ENCODE data around the gene SIRT2. TPM values are rescaled to one million over a fixed set of nuclear protein-coding genes. Genes with fewer than 3 reads are reported as not detected.
"Not testable (repeated sequence)": the region's sequence is repeated elsewhere in the genome, so short reads cannot be mapped to it uniquely, and the experiment has no call there.

SIRT2 gene
- polyA plus RNA-seq, 1 donor from 2014 or later: 102 TPM

- Histone ChIP-seq H3K27ac (ENCODE audit: low read length) (no peak overlapping the region), H3K79me2 (replicated peaks; ENCODE audit: insufficient read depth, low read length) (no peaks in the 10 kb centered on the region), H4K20me1 (ENCODE audit: insufficient read depth) (no peaks in the 10 kb centered on the region), H3K9me3 (ENCODE audit: low read length) (no peaks in the 10 kb centered on the region), H2AFZ (ENCODE audit: low read depth, low read length) (no peak overlapping the region), H3K4me3 (ENCODE audit: low read length) (no peak overlapping the region), H3K36me3 (ENCODE audit: insufficient read depth, low read length) (no peaks in the 10 kb centered on the region), H3K4me2 (ENCODE audit: low read length) (no peak overlapping the region), H3F3A (ENCODE audit: insufficient read depth, low read length, poor library complexity, severe bottlenecking) (no peaks in the 10 kb centered on the region), H3K9me2 (ENCODE audit: insufficient read depth, low read length) (no peaks in the 10 kb centered on the region), H3K27me3 (ENCODE audit: insufficient read depth, low read depth, low read length) (no peaks in the 10 kb centered on the region), H3K9ac (ENCODE audit: low read length) (no peak overlapping the region)
- TF ChIP-seq TAF1 (IDR thresholded peaks at IDR 0.05; ENCODE audit: low read depth) (no peak), EP300 (conservative IDR thresholded peaks at IDR 0.05; ENCODE audit: poor library complexity, severe bottlenecking) (no peak), POLR2AphosphoS5 (IDR thresholded peaks at IDR 0.05) (no peak), SMC3 (conservative IDR thresholded peaks at IDR 0.05; ENCODE audit: poor library complexity) (no peak), EZH2 (IDR thresholded peaks at IDR 0.05; ENCODE audit: borderline replicate concordance, insufficient read depth, low read length, poor library complexity, severe bottlenecking) (no peak), RAD21 (conservative IDR thresholded peaks at IDR 0.05) (no peak)
- TF ChIP-seq, protein P1, sequence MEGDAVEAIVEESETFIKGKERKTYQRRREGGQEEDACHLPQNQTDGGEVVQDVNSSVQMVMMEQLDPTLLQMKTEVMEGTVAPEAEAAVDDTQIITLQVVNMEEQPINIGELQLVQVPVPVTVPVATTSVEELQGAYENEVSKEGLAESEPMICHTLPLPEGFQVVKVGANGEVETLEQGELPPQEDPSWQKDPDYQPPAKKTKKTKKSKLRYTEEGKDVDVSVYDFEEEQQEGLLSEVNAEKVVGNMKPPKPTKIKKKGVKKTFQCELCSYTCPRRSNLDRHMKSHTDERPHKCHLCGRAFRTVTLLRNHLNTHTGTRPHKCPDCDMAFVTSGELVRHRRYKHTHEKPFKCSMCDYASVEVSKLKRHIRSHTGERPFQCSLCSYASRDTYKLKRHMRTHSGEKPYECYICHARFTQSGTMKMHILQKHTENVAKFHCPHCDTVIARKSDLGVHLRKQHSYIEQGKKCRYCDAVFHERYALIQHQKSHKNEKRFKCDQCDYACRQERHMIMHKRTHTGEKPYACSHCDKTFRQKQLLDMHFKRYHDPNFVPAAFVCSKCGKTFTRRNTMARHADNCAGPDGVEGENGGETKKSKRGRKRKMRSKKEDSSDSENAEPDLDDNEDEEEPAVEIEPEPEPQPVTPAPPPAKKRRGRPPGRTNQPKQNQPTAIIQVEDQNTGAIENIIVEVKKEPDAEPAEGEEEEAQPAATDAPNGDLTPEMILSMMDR (IDR thresholded peaks at IDR 0.05; ENCODE audit: poor library complexity, severe bottlenecking): no peak
Measured at GRCh38 chr19:38856813-38857212, 42.6 kb downstream of the SIRT2 start.

DNA sequence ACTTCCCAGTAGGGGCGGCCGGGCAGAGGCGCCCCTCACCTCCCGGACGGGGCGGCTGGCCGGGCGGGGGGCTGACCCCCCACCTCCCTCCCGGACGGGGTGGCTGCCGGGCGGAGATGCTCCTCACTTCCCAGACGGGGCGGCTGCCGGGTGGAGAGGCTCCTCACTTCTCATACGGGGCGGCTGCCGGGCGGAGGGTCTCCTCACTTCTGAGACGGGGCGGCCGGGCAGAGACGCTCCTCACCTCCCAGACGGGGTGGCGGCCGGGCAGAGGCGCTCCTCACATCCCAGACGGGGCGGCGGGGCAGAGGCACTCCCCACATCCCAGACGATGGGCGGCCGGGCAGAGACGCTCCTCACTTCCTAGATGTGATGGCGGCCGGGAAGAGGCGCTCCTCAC, 43.7 kb downstream of the SIRT2 start:
- H3K36me3 ChIP-seq (ENCODE audit: insufficient read depth, low read length); H3K27ac ChIP-seq (ENCODE audit: low read length); H3K27me3 ChIP-seq (ENCODE audit: insufficient read depth, low read depth, low read length); H3K79me2 ChIP-seq (replicated peaks; ENCODE audit: insufficient read depth, low read length); H3K4me3 ChIP-seq (ENCODE audit: low read length); H2AFZ ChIP-seq (ENCODE audit: low read depth, low read length); H3K9me3 ChIP-seq (ENCODE audit: low read length); H4K20me1 ChIP-seq (ENCODE audit: insufficient read depth); H3K4me2 ChIP-seq (ENCODE audit: low read length); H3K9me2 ChIP-seq (ENCODE audit: insufficient read depth, low read length); H3K9ac ChIP-seq (ENCODE audit: low read length); H3F3A ChIP-seq (ENCODE audit: insufficient read depth, low read length, poor library complexity, severe bottlenecking): not testable (repeated sequence)

DNA sequence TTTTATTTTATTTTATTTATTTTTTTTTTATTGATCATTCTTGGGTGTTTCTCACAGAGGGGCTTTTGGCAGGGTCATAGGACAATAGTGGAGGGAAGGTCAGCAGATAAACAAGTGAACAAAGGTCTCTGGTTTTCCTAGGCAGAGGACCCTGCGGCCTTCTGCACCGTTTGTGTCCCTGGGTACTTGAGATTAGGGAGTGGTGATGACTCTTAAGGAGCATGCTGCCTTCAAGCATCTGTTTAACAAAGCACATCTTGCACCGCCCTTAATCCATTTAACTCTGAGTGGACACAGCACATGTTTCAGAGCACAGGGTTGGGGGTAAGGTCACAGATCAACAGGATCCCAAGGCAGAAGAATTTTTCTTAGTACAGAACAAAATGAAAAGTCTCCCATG, 44.5 kb downstream of the SIRT2 start:
- H3K27ac ChIP-seq (ENCODE audit: low read length); H3K79me2 ChIP-seq (replicated peaks; ENCODE audit: insufficient read depth, low read length); H3K9me3 ChIP-seq (ENCODE audit: low read length); H3K9ac ChIP-seq (ENCODE audit: low read length); H4K20me1 ChIP-seq (ENCODE audit: insufficient read depth); H3K4me2 ChIP-seq (ENCODE audit: low read length); H3F3A ChIP-seq (ENCODE audit: insufficient read depth, low read length, poor library complexity, severe bottlenecking); H3K27me3 ChIP-seq (ENCODE audit: insufficient read depth, low read depth, low read length); H3K36me3 ChIP-seq (ENCODE audit: insufficient read depth, low read length); H2AFZ ChIP-seq (ENCODE audit: low read depth, low read length); H3K4me3 ChIP-seq (ENCODE audit: low read length); H3K9me2 ChIP-seq (ENCODE audit: insufficient read depth, low read length): not testable (repeated sequence)

DNA sequence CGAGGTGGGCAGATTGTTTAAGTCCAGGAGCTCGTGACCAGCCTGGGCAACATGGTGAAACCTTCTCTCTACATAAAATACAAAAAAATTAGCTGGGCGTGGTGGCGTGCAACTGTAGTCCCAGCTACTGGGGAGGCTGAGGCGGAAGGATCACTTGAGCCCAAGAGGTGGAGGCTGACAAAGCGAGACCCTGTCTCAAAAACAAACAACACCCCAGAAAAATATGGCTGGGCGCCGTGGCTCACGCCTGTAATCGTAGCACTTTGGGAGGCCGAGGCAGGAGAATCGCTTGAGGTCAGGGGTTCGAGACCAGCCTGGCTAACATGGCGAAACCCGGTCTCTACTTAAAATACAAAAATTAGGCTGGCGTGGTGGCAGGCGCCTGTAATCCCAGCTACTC, 46.2 kb downstream of the SIRT2 start:
- Histone ChIP-seq H3K9ac (ENCODE audit: low read length) (no peak overlapping the region), H2AFZ (ENCODE audit: low read depth, low read length) (no peak overlapping the region), H3K9me2 (ENCODE audit: insufficient read depth, low read length) (no peaks in the 10 kb centered on the region), H3K4me3 (ENCODE audit: low read length) (no peak overlapping the region), H3K4me2 (ENCODE audit: low read length) (no peak overlapping the region), H3K9me3 (ENCODE audit: low read length) (no peaks in the 10 kb centered on the region), H3F3A (ENCODE audit: insufficient read depth, low read length, poor library complexity, severe bottlenecking) (peaks cover 10% of the 10 kb centered on the region), H4K20me1 (ENCODE audit: insufficient read depth) (peaks cover 10% of the 10 kb centered on the region), H3K36me3 (ENCODE audit: insufficient read depth, low read length) (no peaks in the 10 kb centered on the region), H3K79me2 (replicated peaks; ENCODE audit: insufficient read depth, low read length) (peaks cover 9% of the 10 kb centered on the region), H3K27me3 (ENCODE audit: insufficient read depth, low read depth, low read length) (no peaks in the 10 kb centered on the region), H3K27ac (ENCODE audit: low read length) (no peak overlapping the region)
- no peak for TF ChIP-seq REST (IDR thresholded peaks at IDR 0.05; ENCODE audit: borderline replicate concordance)
- TF ChIP-seq TAF1 (IDR thresholded peaks at IDR 0.05; ENCODE audit: low read depth): no peak
- no peak for TF ChIP-seq SMC3 (conservative IDR thresholded peaks at IDR 0.05; ENCODE audit: poor library complexity)
